Testis (tissue), 3 donors: ENCODE measurements around the gene DLG2. TPM values are rescaled to one million over a fixed set of nuclear protein-coding genes. Genes with fewer than 3 reads are reported as not detected.
"Not testable (repeated sequence)": the region's sequence is repeated elsewhere in the genome, so short reads cannot be mapped to it uniquely, and the experiment has no call there.

Experiments used
- DNase-seq: peaks from one replicate; pipeline ENCODE4 v3.0.0-alpha.2; 2019
- H3K27ac ChIP-seq, 2 donors: fragments of 200-600 bp; sonication (generic); one replicate each; pipeline ENCODE4 v1.5.1; 2019
- H3K27me3 ChIP-seq: fragments of 200-600 bp; sonication (generic); one replicate; pipeline ENCODE4 v1.5.1; 2019
- H3K36me3 ChIP-seq: fragments of 200-600 bp; sonication (generic); one replicate; pipeline ENCODE4 v1.5.1; 2017; ENCODE audit warnings: low read depth; ENCODE audit errors: missing control alignments
- H3K4me1 ChIP-seq: fragments of 200-600 bp; sonication (generic); one replicate; pipeline ENCODE4 v1.5.1; 2019
- H3K4me3 ChIP-seq, 2 donors: fragments of 200-600 bp; sonication (generic); one replicate each; pipeline ENCODE4 v1.5.1; 2017 to 2019
- H3K9me3 ChIP-seq: fragments of 200-600 bp; sonication (generic); one replicate; pipeline ENCODE4 v1.5.1; 2017
- CTCF ChIP-seq, 3 experiments: fragments of 450-650 bp in 2 of 3; fragments of 200-600 bp in 1 of 3; sonication (generic) in 1 of 3; IDR thresholded peaks; one replicate each; pipeline ENCODE4 v1.5.1; 2016 to 2019; ENCODE audit warnings: antibody characterized with exemption in 3 of 3, mild to moderate bottlenecking in 2 of 3, moderate library complexity in 1 of 3
- POLR2A ChIP-seq: fragments of 450-650 bp; IDR thresholded peaks from one replicate; pipeline ENCODE4 v1.6.1; 2017; ENCODE audit warnings: antibody characterized with exemption, mild to moderate bottlenecking, moderate library complexity
- WGBS, 2 donors: methylation state at CpG; one replicate each; pipeline ENCODE4 v1.1.5; 2018; 5-methylcytosine and 5-hydroxymethylcytosine counted together
- intact Hi-C: fragments of 100-400 bp; cut with DNase I; formaldehyde crosslinking; loops from one replicate; pipeline ENCODE4 v1.15.1; 2023; ENCODE audit warnings: low total_unique reads
- polyA plus RNA-seq: library from polyadenylated mRNA; stranded (reverse); fragments of 350-450 nt; fragmentation: Illumina TruSeq; extraction: RNeasy Lipid Tissue Mini Kit (QIAGEN cat#74804); gene quantifications from one replicate; pipeline ENCODE4 v1.2.3, GENCODE V29; 2014; ENCODE audit warnings: low read depth, low replicate concordance; ENCODE audit not compliant: insufficient read depth
- total RNA-seq, 2 donors: library from RNA; depleted of rRNA; stranded (reverse); fragments of >200 nt; gene quantifications; one replicate each; pipeline ENCODE4 v1.2.3, GENCODE V29; 2016

Gene DLG2
- total and polyA plus RNA-seq, 3 donors from 2014 or later: 13.8 to 23.0 (median 14.1) TPM

- 88 to 91% methylated on average over 2 of the region's 2 CpGs for WGBS, 2 donors
- no peak for DNase-seq
- TF ChIP-seq CTCF (IDR thresholded peaks at IDR 0.05) (no peak), POLR2A (no peak)
- no peaks in the 10 kb centered on the region for H3K36me3 ChIP-seq
- H3K27me3 ChIP-seq: no peaks in the 10 kb centered on the region
- no peaks in the 10 kb centered on the region for H3K4me1 ChIP-seq
- intact Hi-C loops: no loop called here
- no peaks in the 10 kb centered on the region for H3K9me3 ChIP-seq
- no peak overlapping the region for H3K4me3 ChIP-seq
- H3K27ac ChIP-seq: no peak overlapping the region
Measured at GRCh38 chr11:83441601-83442000, 2185.5 kb downstream of the DLG2 start.

- H3K9me3 ChIP-seq: no peaks in the 10 kb centered on the region
- TF ChIP-seq CTCF (IDR thresholded peaks at IDR 0.05) (no peak), POLR2A (no peak)
- no peaks in the 10 kb centered on the region for H3K36me3 ChIP-seq
- H3K27me3 ChIP-seq: no peaks in the 10 kb centered on the region
- no peak overlapping the region for H3K27ac ChIP-seq
- intact Hi-C loops: no loop called here
- no peak overlapping the region for H3K4me3 ChIP-seq
- H3K4me1 ChIP-seq: no peaks in the 10 kb centered on the region
- WGBS, 2 donors: 62 to 65% methylated on average over 4 of the region's 4 CpGs
- DNase-seq: no peak
Measured at GRCh38 chr11:83441171-83441570, 2186.0 kb downstream of the DLG2 start.

- H3K9me3 ChIP-seq: no peaks in the 10 kb centered on the region
- no peak for DNase-seq
- 40 to 56% methylated on average over 2 of the region's 2 CpGs for WGBS, 2 donors
Measured at GRCh38 chr11:83438438-83438837, 2188.7 kb downstream of the DLG2 start.

GRCh38 chr11:83437939-83438338, 2189.2 kb downstream of the DLG2 start:
- Histone ChIP-seq H3K4me1 (no peaks in the 10 kb centered on the region), H3K27me3 (no peaks in the 10 kb centered on the region), H3K9me3 (no peaks in the 10 kb centered on the region), H3K27ac (no peak overlapping the region), H3K4me3 (no peak overlapping the region), H3K36me3 (no peaks in the 10 kb centered on the region)
- TF ChIP-seq CTCF (IDR thresholded peaks at IDR 0.05) (no peak), POLR2A (no peak)
- no peak for DNase-seq
- intact Hi-C loops: no loop called here
- WGBS, 2 donors: 80 to 83% methylated on average over 4 of the region's 4 CpGs

More at GRCh38 chr11:83438438-83438837, 2188.7 kb downstream of the DLG2 start:
- H3K4me3 ChIP-seq: no peak overlapping the region
- no peaks in the 10 kb centered on the region for H3K4me1 ChIP-seq
- intact Hi-C loops: no loop called here
- no peak overlapping the region for H3K27ac ChIP-seq
- TF ChIP-seq POLR2A (no peak), CTCF (IDR thresholded peaks at IDR 0.05) (no peak)
- H3K36me3 ChIP-seq: no peaks in the 10 kb centered on the region
- no peaks in the 10 kb centered on the region for H3K27me3 ChIP-seq

GRCh38 chr11:83436855-83437254, 2190.3 kb downstream of the DLG2 start:
- intact Hi-C loops: no loop called here
- Histone ChIP-seq H3K4me3 (no peak overlapping the region), H3K36me3 (no peaks in the 10 kb centered on the region), H3K4me1 (no peaks in the 10 kb centered on the region), H3K27me3 (no peaks in the 10 kb centered on the region), H3K9me3 (no peaks in the 10 kb centered on the region), H3K27ac (no peak overlapping the region)
- TF ChIP-seq CTCF (IDR thresholded peaks at IDR 0.05): no peak
- no peak for TF ChIP-seq POLR2A
- WGBS, 2 donors: 92 to 93% methylated on average over 3 of the region's 3 CpGs
- DNase-seq: no peak

GRCh38 chr11:83434812-83435211, 2192.3 kb downstream of the DLG2 start:
- intact Hi-C loops: not testable (repeated sequence)

More at GRCh38 chr11:83434812-83435211, 2192.3 kb downstream of the DLG2 start:
- not testable (repeated sequence) for H3K4me3 ChIP-seq, H3K27ac ChIP-seq, H3K36me3 ChIP-seq, H3K27me3 ChIP-seq, H3K9me3 ChIP-seq, DNase-seq, H3K4me1 ChIP-seq
- 69 to 92% methylated on average over 4 to 6 of the region's 6 CpGs for WGBS, 2 donors
